A549 treated with Mapracorat at 1 μM for 4 hours (cell line): ENCODE results near the gene AMBP. TPM values are rescaled to one million over a fixed set of nuclear protein-coding genes. Genes with fewer than 3 reads are reported as not detected.

Experiments used
- total RNA-seq: library from RNA; stranded (reverse); fragments of 200-300 nt; extraction: Qiagen RNA extraction; gene quantifications from 5 replicates; pipeline ENCODE4 v1.2.3, GENCODE V29; 2022

AMBP gene
- 6.7 to 9.1 TPM (median 7.4 TPM) in 5 replicates for total RNA-seq

GRCh38 chr9:114078021-114078780 is at the start of gene AMBP:
Gene AMBP, minus strand, starts transcription at chr9:114078300. Its CDS starts 91 bp downstream, at chr9:114078209.

GRCh38 chr9:114098936-114099668 is 21.0 kb upstream of the AMBP start, which contains the start of gene KIF12:
Gene KIF12, minus strand, starts transcription at chr9:114099292. Its CDS starts 16 bp downstream, at chr9:114099276.

Other genes starting within 250 kb of the AMBP start
- gene ZNF618, start 202.0 kb downstream of the AMBP start, total RNA-seq, result 7.9 to 11.2 TPM (median 10.4 TPM) in 5 replicates
- 2.0 to 2.6 TPM (median 2.2 TPM) in 5 replicates for gene KIF12, start 21.0 kb upstream of the AMBP start, total RNA-seq
- 6.7 to 11.0 TPM (median 9.4 TPM) in 5 replicates for gene COL27A1, start 77.2 kb upstream of the AMBP start, total RNA-seq
- gene ORM1, start 244.8 kb upstream of the AMBP start, total RNA-seq, result not detected in 5 replicates